Ovary (tissue), 9 donors: Measurements from ENCODE around the gene CHP1. TPM values are rescaled to one million over a fixed set of nuclear protein-coding genes. Genes with fewer than 3 reads are reported as not detected.

Experiments used
- DNase-seq, 5 donors: peaks; one replicate each; pipeline ENCODE4 v3.0.0-alpha.2; 2019 to 2020
- H3K27ac ChIP-seq, 2 donors: fragments of 200-600 bp; one replicate each; pipeline versions ENCODE4 v1.5.1 to v1.8.0; 2019 to 2022
- H3K27me3 ChIP-seq: fragments of 200-600 bp; one replicate; pipeline ENCODE4 v1.8.0; 2022
- H3K36me3 ChIP-seq: fragments of 200-600 bp; sonication (generic); one replicate; pipeline ENCODE4 v1.5.1; 2019
- H3K4me1 ChIP-seq: one replicate; pipeline ENCODE4 v1.8.1; 2013; ENCODE audit warnings: mild to moderate bottlenecking, moderate library complexity; ENCODE audit not compliant: insufficient read depth
- H3K4me3 ChIP-seq: fragments of 200-600 bp; sonication (generic); one replicate; pipeline ENCODE4 v1.5.1; 2017
- H3K9me3 ChIP-seq, 2 donors: fragments of 200-600 bp in 1 of 2; sonication (generic) in 1 of 2; one replicate each; pipeline versions ENCODE4 v1.5.1 to v1.8.1; 2013 to 2019; ENCODE audit warnings: mild to moderate bottlenecking in 1 of 2, moderate library complexity in 1 of 2
- CTCF ChIP-seq, 3 donors: fragments of 450-650 bp in 2 of 3; fragments of 200-600 bp in 1 of 3; IDR thresholded peaks; one replicate each; pipeline versions ENCODE4 v1.5.1 to v1.8.0; 2016 to 2022; ENCODE audit warnings: antibody characterized with exemption in 3 of 3, mild to moderate bottlenecking in 1 of 3
- EP300 ChIP-seq: sonication (generic); formaldehyde crosslinking; IDR thresholded peaks from one replicate; pipeline ENCODE4 v1.6.1; 2017; ENCODE audit warnings: antibody characterized with exemption
- POLR2A ChIP-seq: fragments of 450-650 bp; IDR thresholded peaks from one replicate; pipeline ENCODE4 v1.6.1; 2017; ENCODE audit warnings: antibody characterized with exemption, mild to moderate bottlenecking, moderate library complexity
- WGBS, 3 donors: extraction: QIAGEN DNeasy Blood & Tissue Kit in 1 of 3; methylation state at CpG; one replicate each; pipeline versions ENCODE4 v1.1.5 to v1.1.7; 2013 to 2017; 5-methylcytosine and 5-hydroxymethylcytosine counted together
- intact Hi-C, 4 donors: fragments of 100-400 bp; cut with DNase I; formaldehyde crosslinking; loops; one replicate each; pipeline versions ENCODE4 v1.11.0 to v1.15.1; 2022 to 2023
- polyA plus RNA-seq, 2 donors: library from polyadenylated mRNA; stranded (reverse); fragments of 200-250 nt in 1 of 2; fragments of 350-450 nt in 1 of 2; fragmentation: Illumina TruSeq in 1 of 2; extraction: RNeasy Lipid Tissue Mini Kit (QIAGEN cat#74804) in 1 of 2; gene quantifications; one replicate each; pipeline ENCODE4 v1.2.3, GENCODE V29; 2013 to 2014
- total RNA-seq, 7 donors: library from RNA; depleted of rRNA in 2 of 7; stranded (reverse); fragments of >200 nt in 2 of 7; fragmentation: NEBNext Ultra II Directional in 3 of 7; extraction: Animal tissue kit (Norgen Biotek cat#: 25700) in 3 of 7; gene quantifications; one replicate each; pipeline versions ENCODE4 v1.1.0 to v1.2.4, GENCODE V29; 2016 to 2023
- donor health status: DM: no; HTN: no; CAD: no; lungs with moderate emphysema.
- donor health status: DM: no; HTN: no; CAD: no.
- donor health status: Bipolar disorder and iron deficiency.
- donor health status: DM: yes; HTN: yes; CAD: no.
- donor health status: DM: no; HTN: no; CAD: no.
- donor health status: DM: yes; HTN: yes; CAD: no.

Gene CHP1
- total and polyA plus RNA-seq, 9 donors, result 24.8 to 84.6 (median 59.5) TPM

- no peak overlapping the region for H3K4me3 ChIP-seq
- no peaks in the 10 kb centered on the region for H3K36me3 ChIP-seq
- DNase-seq, result no peak
- H3K27ac ChIP-seq, result no peak overlapping the region
- intact Hi-C loops, result no loop called here
- TF ChIP-seq EP300, result no peak
- TF ChIP-seq CTCF (IDR thresholded peaks at IDR 0.05), result no peak
- no peak for TF ChIP-seq POLR2A
- no peaks in the 10 kb centered on the region for H3K27me3 ChIP-seq
- no peaks in the 10 kb centered on the region for H3K4me1 ChIP-seq
- no peaks in the 10 kb centered on the region for H3K9me3 ChIP-seq
Observed at GRCh38 chr15:41199470-41199869, 31.6 kb upstream of the CHP1 start.

GRCh38 chr15:41203395-41203794 lies 27.7 kb upstream of the CHP1 start:
- TF ChIP-seq POLR2A, result no peak
- no peaks in the 10 kb centered on the region for H3K36me3 ChIP-seq
- no peak overlapping the region for H3K27ac ChIP-seq
- H3K27me3 ChIP-seq, result no peaks in the 10 kb centered on the region
- no peak overlapping the region for H3K4me3 ChIP-seq
- no peaks in the 10 kb centered on the region for H3K4me1 ChIP-seq
- WGBS, 3 donors, result 88 to 89% (median 89%) methylated on average over 7 of the region's 7 CpGs
- H3K9me3 ChIP-seq, result no peaks in the 10 kb centered on the region
- intact Hi-C loops, result no loop called here
- DNase-seq, result no peak

- no peak overlapping the region for H3K4me3 ChIP-seq
- H3K4me1 ChIP-seq, result no peaks in the 10 kb centered on the region
- TF ChIP-seq EP300 (no peak), CTCF (IDR thresholded peaks at IDR 0.05) (no peak), POLR2A (no peak)
- intact Hi-C loops, result no loop called here
- 62 to 78% (median 71%) methylated on average over 3 of the region's 3 CpGs for WGBS, 3 donors
- H3K36me3 ChIP-seq, result no peaks in the 10 kb centered on the region
- no peak overlapping the region for H3K27ac ChIP-seq
- H3K9me3 ChIP-seq, result no peaks in the 10 kb centered on the region
- DNase-seq, result no peak
- H3K27me3 ChIP-seq, result no peaks in the 10 kb centered on the region
Observed at GRCh38 chr15:41205315-41205714, 25.8 kb upstream of the CHP1 start.

GRCh38 chr15:41207687-41208448 lies 23.2 kb upstream of the CHP1 start:
- Histone ChIP-seq H3K9me3 (no peaks in the 10 kb centered on the region), H3K4me3 (no peak overlapping the region), H3K27ac (no peak overlapping the region), H3K27me3 (no peaks in the 10 kb centered on the region), H3K36me3 (no peaks in the 10 kb centered on the region), H3K4me1 (no peaks in the 10 kb centered on the region)
- intact Hi-C loops, result no loop called here
- TF ChIP-seq POLR2A, result no peak
- TF ChIP-seq EP300, result no peak
- TF ChIP-seq CTCF (IDR thresholded peaks at IDR 0.05), result no peak
- DNase-seq, result no peak
- 79 to 84% (median 84%) methylated on average over 5 of the region's 5 CpGs for WGBS, 3 donors

GRCh38 chr15:41215708-41216107 lies 15.4 kb upstream of the CHP1 start:
- no peak overlapping the region for H3K4me3 ChIP-seq
- no peaks in the 10 kb centered on the region for H3K27me3 ChIP-seq
- no peak for DNase-seq
- TF ChIP-seq CTCF (IDR thresholded peaks at IDR 0.05), result no peak
- no peaks in the 10 kb centered on the region for H3K4me1 ChIP-seq
- H3K36me3 ChIP-seq, result no peaks in the 10 kb centered on the region
- 59 to 69% (median 68%) methylated on average over 2 of the region's 2 CpGs for WGBS, 3 donors
- intact Hi-C loops, result no loop called here
- H3K9me3 ChIP-seq, result no peaks in the 10 kb centered on the region
- no peak overlapping the region for H3K27ac ChIP-seq
